ENCODE results near the gene AGAP5. TPM values are rescaled to one million over a fixed set of nuclear protein-coding genes. Genes with fewer than 3 reads are reported as not detected.

AGAP5 gene
- total and polyA plus RNA-seq, 9 of the 15 experiments (the other 6 are each of a cell fraction or from before 2014, with no cell fraction given): 0.32 to 7.5 (median 5.3) TPM

DNA sequence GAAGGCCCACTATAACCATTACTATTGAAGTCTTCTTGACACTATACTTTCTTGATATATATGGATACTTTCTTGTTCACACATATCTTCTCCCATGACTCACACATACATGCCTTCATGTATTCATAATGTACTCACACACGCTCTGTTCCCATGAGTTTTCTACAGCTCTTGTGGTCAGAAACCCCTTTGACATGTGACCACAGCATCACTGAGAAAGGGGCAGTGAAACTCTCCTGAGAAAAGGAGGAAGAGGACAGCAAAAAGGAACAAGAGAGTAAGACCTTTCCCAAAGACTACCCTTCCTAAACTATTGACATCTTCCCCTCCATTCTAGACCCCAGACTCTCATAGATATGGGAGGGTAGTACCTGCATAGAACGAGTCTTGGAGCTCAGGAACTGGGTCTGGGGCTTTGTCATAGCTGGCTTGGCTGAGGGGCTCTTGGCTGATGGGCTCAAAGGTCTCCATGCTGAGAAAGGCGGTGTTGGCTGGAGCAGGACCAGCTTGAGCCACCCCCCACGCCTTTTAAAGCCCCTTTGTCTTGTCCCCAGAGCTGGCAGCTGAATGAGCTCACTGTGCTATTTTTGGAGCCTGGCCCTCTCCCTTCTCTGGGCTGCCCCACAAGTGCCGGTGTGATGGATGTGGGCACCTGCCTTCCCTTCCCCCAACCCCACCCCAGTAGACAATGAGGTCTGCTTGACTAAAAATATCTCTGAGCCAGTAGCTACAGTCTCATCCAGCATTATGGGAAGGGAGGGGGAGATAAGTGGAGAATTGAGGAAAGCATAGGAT lies 47.2 kb downstream of the AGAP5 start:
- H3K9ac ChIP-seq (ENCODE audit: insufficient read depth in 1 of 2, low read depth in 2 of 2, low read length in 2 of 2): peak overlapping the region; percentile 22 to 36; a peak in 3 of 4 replicates
- no peak overlapping the region for H3K4me3 ChIP-seq
- H3K36me3 ChIP-seq (ENCODE audit: control insufficient read depth, insufficient read depth, low read length): no peaks in the 10 kb centered on the region
- H3K27me3 ChIP-seq (ENCODE audit: control insufficient read depth in 2 of 2, insufficient read depth in 2 of 2, low read length in 2 of 2): no peaks in the 10 kb centered on the region
- no peaks in the 10 kb centered on the region for H3K9me3 ChIP-seq (replicated peaks; ENCODE audit: control insufficient read depth, insufficient read depth, low read depth, low read length)
- H3K9me1 ChIP-seq (ENCODE audit: control insufficient read depth, insufficient read depth, low read length): no peaks in the 10 kb centered on the region
- no peaks in the 10 kb centered on the region for H3K79me2 ChIP-seq (ENCODE audit: control insufficient read depth, insufficient read depth, low read length)
- peak overlapping the region; percentile 53; the same call in 1 of the 2 replicates for H3K4me2 ChIP-seq (ENCODE audit: insufficient read depth, low read length)
- H3K4me1 ChIP-seq (replicated peaks in 1 of 2; ENCODE audit: control insufficient read depth in 2 of 2, insufficient read depth in 2 of 2, low read length in 2 of 2): peaks cover 44 to 51% of the 10 kb centered on the region in 2 experiments
- in situ Hi-C loops (cut with MboI): loop anchor here (10.0 kb wide), 1 partner anchor 124 kb away; a partner anchor contains a TSS
- CTCF ChIA-PET (ENCODE audit: low intra/inter-chr PET ratio): no interaction called here
- H2AFZ ChIP-seq (ENCODE audit: low read depth, low read length): peak overlapping the region; percentile 78
- H3K27ac ChIP-seq (ENCODE audit: extremely low read depth, low read depth, low read length): peak overlapping the region; percentile 40; the same call in 1 of the 3 replicates
- POLR2A ChIA-PET: interaction anchor here (0.6 to 1.5 kb wide), 7 partner anchors 9 to 193 kb away, joined by 3 to 6 read pairs (median 3); no protein-coding TSS in a partner anchor
- peak in 1 of 4 experiments; percentile 14 for DNase-seq (ENCODE audit: extremely low read depth in 1 of 4, low spot score in 3 of 4)
- WGBS (ENCODE audit: insufficient coverage, low coverage, missing lambda C conversion rate): 59% methylated on average over 5 of the region's 5 CpGs
- H4K20me1 ChIP-seq (replicated peaks; ENCODE audit: control insufficient read depth, insufficient read depth, low read length): no peaks in the 10 kb centered on the region
- intact Hi-C loops (cut with micrococcal nuclease): loop anchor here (5.0 kb wide), 1 partner anchor 92 kb away; the partner anchor contains the start of gene SEC24C
- no peak for ATAC-seq
- BruUV-seq (replicated peaks): no TSS peak
- FAIRE-seq: no peak
- TF ChIP-seq SIRT6 (IDR thresholded peaks at IDR 0.05; ENCODE audit: low read depth, low read length): no peak
- no peak for TF ChIP-seq RBM17 (IDR thresholded peaks at IDR 0.05; ENCODE audit: borderline replicate concordance, low read depth, low read length)
- TF ChIP-seq ZBTB7A (IDR thresholded peaks at IDR 0.05; ENCODE audit: borderline replicate concordance, control insufficient read depth, low read depth, low read length): no peak
- TF ChIP-seq, protein P1, sequence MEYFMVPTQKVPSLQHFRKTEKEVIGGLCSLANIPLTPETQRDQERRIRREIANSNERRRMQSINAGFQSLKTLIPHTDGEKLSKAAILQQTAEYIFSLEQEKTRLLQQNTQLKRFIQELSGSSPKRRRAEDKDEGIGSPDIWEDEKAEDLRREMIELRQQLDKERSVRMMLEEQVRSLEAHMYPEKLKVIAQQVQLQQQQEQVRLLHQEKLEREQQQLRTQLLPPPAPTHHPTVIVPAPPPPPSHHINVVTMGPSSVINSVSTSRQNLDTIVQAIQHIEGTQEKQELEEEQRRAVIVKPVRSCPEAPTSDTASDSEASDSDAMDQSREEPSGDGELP (CRISPR knock-in tag; IDR thresholded peaks at IDR 0.05; ENCODE audit: borderline replicate concordance): no peak
- no peak for TF ChIP-seq HINFP (tag; conservative IDR thresholded peaks at IDR 0.05; ENCODE audit: low read depth)
- TF ChIP-seq, protein P2, sequence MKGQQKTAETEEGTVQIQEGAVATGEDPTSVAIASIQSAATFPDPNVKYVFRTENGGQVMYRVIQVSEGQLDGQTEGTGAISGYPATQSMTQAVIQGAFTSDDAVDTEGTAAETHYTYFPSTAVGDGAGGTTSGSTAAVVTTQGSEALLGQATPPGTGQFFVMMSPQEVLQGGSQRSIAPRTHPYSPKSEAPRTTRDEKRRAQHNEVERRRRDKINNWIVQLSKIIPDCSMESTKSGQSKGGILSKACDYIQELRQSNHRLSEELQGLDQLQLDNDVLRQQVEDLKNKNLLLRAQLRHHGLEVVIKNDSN (CRISPR knock-in tag; IDR thresholded peaks at IDR 0.05): peak; percentile 22; the same call in 1 of the 2 replicates
- TF ChIP-seq, protein P3, sequence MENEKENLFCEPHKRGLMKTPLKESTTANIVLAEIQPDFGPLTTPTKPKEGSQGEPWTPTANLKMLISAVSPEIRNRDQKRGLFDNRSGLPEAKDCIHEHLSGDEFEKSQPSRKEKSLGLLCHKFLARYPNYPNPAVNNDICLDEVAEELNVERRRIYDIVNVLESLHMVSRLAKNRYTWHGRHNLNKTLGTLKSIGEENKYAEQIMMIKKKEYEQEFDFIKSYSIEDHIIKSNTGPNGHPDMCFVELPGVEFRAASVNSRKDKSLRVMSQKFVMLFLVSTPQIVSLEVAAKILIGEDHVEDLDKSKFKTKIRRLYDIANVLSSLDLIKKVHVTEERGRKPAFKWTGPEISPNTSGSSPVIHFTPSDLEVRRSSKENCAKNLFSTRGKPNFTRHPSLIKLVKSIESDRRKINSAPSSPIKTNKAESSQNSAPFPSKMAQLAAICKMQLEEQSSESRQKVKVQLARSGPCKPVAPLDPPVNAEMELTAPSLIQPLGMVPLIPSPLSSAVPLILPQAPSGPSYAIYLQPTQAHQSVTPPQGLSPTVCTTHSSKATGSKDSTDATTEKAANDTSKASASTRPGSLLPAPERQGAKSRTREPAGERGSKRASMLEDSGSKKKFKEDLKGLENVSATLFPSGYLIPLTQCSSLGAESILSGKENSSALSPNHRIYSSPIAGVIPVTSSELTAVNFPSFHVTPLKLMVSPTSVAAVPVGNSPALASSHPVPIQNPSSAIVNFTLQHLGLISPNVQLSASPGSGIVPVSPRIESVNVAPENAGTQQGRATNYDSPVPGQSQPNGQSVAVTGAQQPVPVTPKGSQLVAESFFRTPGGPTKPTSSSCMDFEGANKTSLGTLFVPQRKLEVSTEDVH (IDR thresholded peaks at IDR 0.05; ENCODE audit: low read depth, partially characterized antibody): no peak
- no peak for TF ChIP-seq ZNF696 (CRISPR knock-in tag; conservative IDR thresholded peaks at IDR 0.05)
- no peak for TF ChIP-seq ZNF766 (CRISPR knock-in tag; conservative IDR thresholded peaks at IDR 0.05)
- no peak for TF ChIP-seq PHF21A (IDR thresholded peaks at IDR 0.05; ENCODE audit: borderline replicate concordance, low read depth)
- no peak for TF ChIP-seq ZNF77 (CRISPR knock-in tag; IDR thresholded peaks at IDR 0.05)
- TF ChIP-seq TBL1XR1 (IDR thresholded peaks at IDR 0.05; ENCODE audit: low read length in 2 of 2): no peak
- no peak for TF ChIP-seq MITF (IDR thresholded peaks at IDR 0.05)
